Prostate gland (tissue), 2 donors: ENCODE data around the gene LBP. TPM values are rescaled to one million over a fixed set of nuclear protein-coding genes. Genes with fewer than 3 reads are reported as not detected.
"Not testable (repeated sequence)": the region's sequence is repeated elsewhere in the genome, so short reads cannot be mapped to it uniquely, and the experiment has no call there.

Source experiments
- DNase-seq: peaks from one replicate; pipeline ENCODE4 v3.0.0-alpha.2; 2019; ENCODE audit warnings: low spot score
- H3K27ac ChIP-seq, 2 donors: fragments of 200-600 bp; sonication (generic); 2 replicates each; pipeline ENCODE4 v1.5.1; 2017 to 2019
- H3K27me3 ChIP-seq: fragments of 200-600 bp; sonication (generic); replicated peaks from 2 replicates; pipeline ENCODE4 v1.5.1; 2019; ENCODE audit not compliant: insufficient read depth
- H3K36me3 ChIP-seq, 2 donors: fragments of 200-600 bp; sonication (generic); 1 replicate in 1 of 2; 2 replicates in 1 of 2; pipeline versions ENCODE4 v1.5.1 to v1.8.1; 2017 to 2019
- H3K4me1 ChIP-seq: fragments of 200-600 bp; sonication (generic); replicated peaks from 2 replicates; pipeline ENCODE4 v1.5.1; 2019
- H3K4me3 ChIP-seq, 2 donors: fragments of 200-600 bp; sonication (generic); 2 replicates each; pipeline ENCODE4 v1.5.1; 2017 to 2019
- H3K9me3 ChIP-seq: fragments of 200-600 bp; sonication (generic); 2 replicates; pipeline ENCODE4 v1.5.1; 2017
- CTCF ChIP-seq, 4 experiments: fragments of 200-600 bp in 2 of 4; fragments of 450-650 bp in 2 of 4; sonication (generic) in 2 of 4; IDR thresholded peaks; 1 replicate in 3 of 4; 2 replicates in 1 of 4; pipeline ENCODE4 v1.5.1; 2016 to 2019; ENCODE audit warnings: antibody characterized with exemption in 4 of 4, mild to moderate bottlenecking in 2 of 4, moderate library complexity in 2 of 4
- POLR2A ChIP-seq: fragments of 450-650 bp; IDR thresholded peaks from one replicate; pipeline ENCODE4 v1.6.1; 2016; ENCODE audit warnings: antibody characterized with exemption, mild to moderate bottlenecking
- POLR2AphosphoS5 ChIP-seq: sonication (generic); formaldehyde crosslinking; IDR thresholded peaks from one replicate; pipeline ENCODE4 v1.6.1; 2017; ENCODE audit warnings: antibody characterized with exemption
- WGBS: methylation state at CpG from one replicate; pipeline ENCODE4 v1.1.5; 2018; 5-methylcytosine and 5-hydroxymethylcytosine counted together
- intact Hi-C: fragments of 100-400 bp; cut with DNase I; formaldehyde crosslinking; loops from one replicate; pipeline ENCODE4 v1.14.2; 2022
- total RNA-seq, 2 donors: library from RNA; depleted of rRNA; stranded (reverse); fragments of >200 nt; gene quantifications; one replicate each; pipeline ENCODE4 v1.1.0, GENCODE V29; 2016

LBP gene
- total RNA-seq, 2 donors from 2014 or later = 1.1 TPM; not detected in 1

DNA sequence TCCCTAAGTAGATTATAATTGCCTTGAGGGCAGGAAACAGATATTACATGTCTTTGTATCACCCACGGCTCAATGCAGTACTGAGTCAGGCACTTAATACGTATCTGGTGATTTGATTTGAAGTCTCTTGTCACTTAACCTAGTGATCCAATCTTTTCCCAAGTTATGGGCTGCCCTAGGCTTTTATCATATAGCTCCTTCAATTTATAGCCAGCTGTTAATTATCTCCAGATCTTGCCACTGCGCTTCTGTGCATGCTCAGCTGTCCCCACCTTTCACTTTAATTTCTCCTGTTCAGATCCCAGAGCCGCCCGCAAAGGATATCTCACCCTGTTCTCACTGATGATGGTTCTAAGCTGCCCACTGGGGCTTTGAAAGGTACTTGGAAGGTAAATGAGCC, 47.0 kb downstream of the LBP start:
- Histone ChIP-seq H3K4me3 (no peak overlapping the region), H3K36me3 (no peaks in the 10 kb centered on the region), H3K27ac (no peak overlapping the region), H3K9me3 (no peaks in the 10 kb centered on the region), H3K4me1 (no peaks in the 10 kb centered on the region), H3K27me3 (no peaks in the 10 kb centered on the region)
- WGBS = 67% methylated on average over 5 of the region's 5 CpGs
- intact Hi-C loops = loop anchor here (10.0 kb wide), 1 partner anchor 158 kb away; no protein-coding TSS in a partner anchor
- DNase-seq = no peak
- no peak for TF ChIP-seq POLR2AphosphoS5
- TF ChIP-seq POLR2A = no peak
- no peak for TF ChIP-seq CTCF (IDR thresholded peaks at IDR 0.05)

- WGBS = 20% methylated on average over 2 of the region's 2 CpGs
- TF ChIP-seq CTCF (IDR thresholded peaks at IDR 0.05) (no peak), POLR2A (no peak), POLR2AphosphoS5 (no peak)
- no peak overlapping the region for H3K4me3 ChIP-seq
- intact Hi-C loops = loop anchor here (10.0 kb wide), 1 partner anchor 160 kb away; no protein-coding TSS in a partner anchor
- H3K4me1 ChIP-seq = no peaks in the 10 kb centered on the region
- H3K27me3 ChIP-seq = no peaks in the 10 kb centered on the region
- H3K9me3 ChIP-seq = no peaks in the 10 kb centered on the region
- no peaks in the 10 kb centered on the region for H3K36me3 ChIP-seq
- DNase-seq = no peak
- no peak overlapping the region for H3K27ac ChIP-seq
Measured at GRCh38 chr20:38395165-38395564, 48.9 kb downstream of the LBP start.

DNA sequence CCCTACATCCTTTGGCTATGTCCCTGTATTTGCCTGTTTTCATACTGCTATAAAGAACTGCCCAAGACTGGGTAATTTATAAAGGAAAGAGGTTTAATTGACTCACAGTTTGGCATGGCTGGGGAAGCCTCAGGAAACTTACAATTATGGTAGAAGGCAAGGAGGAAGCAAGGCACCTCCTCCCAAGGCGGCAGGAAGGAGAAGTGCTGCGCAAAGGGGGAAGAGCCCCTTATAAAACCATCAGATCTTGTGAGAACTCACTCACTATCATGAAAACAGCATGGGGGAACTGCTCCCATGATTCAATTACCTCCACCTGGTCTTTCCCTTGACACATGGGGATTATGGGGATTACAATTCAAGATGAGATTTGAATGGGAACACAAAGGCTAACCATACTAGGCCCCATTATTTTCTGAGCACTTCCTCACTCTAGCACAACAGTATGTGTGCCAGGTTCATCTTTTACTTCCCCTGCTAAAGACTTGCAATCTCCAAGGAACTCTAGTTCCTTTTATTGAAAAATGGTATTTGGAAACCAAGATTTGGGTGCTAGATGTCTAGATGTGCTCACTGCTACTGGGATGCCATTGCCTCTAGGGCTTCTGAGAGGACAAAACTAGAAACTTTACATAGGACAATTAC, 49.6 kb downstream of the LBP start:
- not testable (repeated sequence) for H3K36me3 ChIP-seq, H3K27me3 ChIP-seq, H3K27ac ChIP-seq, H3K4me3 ChIP-seq, H3K9me3 ChIP-seq, DNase-seq, H3K4me1 ChIP-seq
- intact Hi-C loops = loop anchor here (10.0 kb wide), 1 partner anchor 161 kb away; no protein-coding TSS in a partner anchor
- 77% methylated on average over 2 of the region's 2 CpGs for WGBS

GRCh38 chr20:38402089-38402488, 55.8 kb downstream of the LBP start:
- intact Hi-C loops = no loop called here
- DNase-seq = no peak
- H3K4me1 ChIP-seq = no peaks in the 10 kb centered on the region
- no peak overlapping the region for H3K27ac ChIP-seq
- no peaks in the 10 kb centered on the region for H3K36me3 ChIP-seq
- TF ChIP-seq POLR2A (no peak), CTCF (IDR thresholded peaks at IDR 0.05) (no peak), POLR2AphosphoS5 (no peak)
- H3K9me3 ChIP-seq = no peaks in the 10 kb centered on the region
- 89% methylated on average over 5 of the region's 5 CpGs for WGBS
- no peak overlapping the region for H3K4me3 ChIP-seq
- H3K27me3 ChIP-seq = no peaks in the 10 kb centered on the region

DNA sequence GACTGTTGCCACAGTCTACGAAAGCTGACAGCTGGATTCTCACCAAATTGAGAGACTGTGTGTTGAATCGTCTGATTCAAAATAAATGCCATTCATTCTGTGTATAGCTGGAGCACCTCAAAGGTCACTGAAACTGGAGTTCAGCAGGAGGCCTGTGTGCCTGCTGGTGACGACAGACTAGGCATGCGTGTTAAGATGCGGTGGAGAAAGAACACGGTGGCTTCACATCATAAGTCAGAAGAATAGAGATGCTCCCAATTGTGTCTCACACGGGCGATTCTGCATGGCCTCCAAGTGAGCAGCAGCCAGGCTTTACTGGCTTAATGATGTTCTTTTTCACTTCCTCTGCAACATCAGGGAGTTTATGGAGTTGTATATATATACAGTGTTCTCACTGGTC, 56.5 kb downstream of the LBP start:
- intact Hi-C loops = no loop called here
- Histone ChIP-seq H3K27ac (no peak overlapping the region), H3K27me3 (no peaks in the 10 kb centered on the region), H3K36me3 (no peaks in the 10 kb centered on the region), H3K4me1 (no peaks in the 10 kb centered on the region), H3K9me3 (no peaks in the 10 kb centered on the region), H3K4me3 (no peak overlapping the region)
- TF ChIP-seq POLR2AphosphoS5 (no peak), CTCF (IDR thresholded peaks at IDR 0.05) (no peak), POLR2A (no peak)
- DNase-seq = no peak
- 78% methylated on average over 8 of the region's 8 CpGs for WGBS
